Endodermal cell (in vitro differentiated cells): Measurements from ENCODE around the gene HDGFL2. TPM values are rescaled to one million over a fixed set of nuclear protein-coding genes. Genes with fewer than 3 reads are reported as not detected.

Experiments used
- DNase-seq: peaks from one replicate; pipeline ENCODE4 v3.0.0-alpha.2; 2017
- H3K27ac ChIP-seq: 2 replicates; pipeline ENCODE4 v1.5.1; 2013; ENCODE audit warnings: mild to moderate bottlenecking, low read depth, low read length, moderate library complexity
- H3K27me3 ChIP-seq: 2 replicates; pipeline ENCODE4 v1.6.1; 2013; ENCODE audit warnings: mild to moderate bottlenecking, low read length, moderate library complexity; ENCODE audit not compliant: insufficient read depth, control insufficient read depth, poor library complexity, severe bottlenecking
- H3K36me3 ChIP-seq: 2 replicates; pipeline ENCODE4 v1.7.0; 2013; ENCODE audit warnings: mild to moderate bottlenecking, low read length, moderate library complexity; ENCODE audit not compliant: control insufficient read depth, insufficient read depth
- H3K4me1 ChIP-seq: one replicate; pipeline ENCODE4 v1.7.0; 2013; ENCODE audit warnings: low read length; ENCODE audit not compliant: control insufficient read depth, insufficient read depth
- H3K4me3 ChIP-seq: 2 replicates; pipeline ENCODE4 v1.5.1; 2013; ENCODE audit warnings: mild to moderate bottlenecking, low read length, moderate library complexity
- H3K9ac ChIP-seq: 2 replicates; pipeline ENCODE4 v1.6.1; 2013; ENCODE audit warnings: mild to moderate bottlenecking, low read length, moderate library complexity; ENCODE audit not compliant: poor library complexity, severe bottlenecking; ENCODE audit errors: extremely low read depth
- H3K9me3 ChIP-seq: 2 replicates; pipeline ENCODE4 v1.6.1; 2013; ENCODE audit warnings: mild to moderate bottlenecking, low read length, moderate library complexity; ENCODE audit not compliant: control insufficient read depth
- H3K27ac Mint-ChIP-seq: 2 replicates; pipeline ENCODE4 v1.8.0; 2020; ENCODE audit warnings: mixed read lengths
- H3K27me3 Mint-ChIP-seq: 2 replicates; pipeline ENCODE4 v1.8.0; 2021; ENCODE audit warnings: mild to moderate bottlenecking, mixed read lengths; ENCODE audit not compliant: insufficient read depth
- H3K36me3 Mint-ChIP-seq: 2 replicates; pipeline ENCODE4 v1.8.0; 2020; ENCODE audit warnings: low read depth, mixed read lengths
- H3K4me1 Mint-ChIP-seq: 2 replicates; pipeline ENCODE4 v1.8.0; 2020; ENCODE audit warnings: mixed read lengths
- H3K4me3 Mint-ChIP-seq: 2 replicates; pipeline ENCODE4 v1.8.0; 2020; ENCODE audit warnings: mild to moderate bottlenecking, moderate library complexity, mixed read lengths
- H3K9me3 Mint-ChIP-seq: 2 replicates; pipeline ENCODE4 v1.8.0; 2020; ENCODE audit warnings: mild to moderate bottlenecking, mixed read lengths
- WGBS, 2 experiments: methylation state at CpG; one replicate each; pipeline versions ENCODE4 v1.1.5 to v1.1.7; 2013; ENCODE audit warnings: missing lambda C conversion rate in 2 of 2, mixed read lengths in 1 of 2; ENCODE audit not compliant: insufficient coverage in 1 of 2, insufficient read length in 1 of 2; 5-methylcytosine and 5-hydroxymethylcytosine counted together
- total RNA-seq, 2 donors: library from RNA; stranded (reverse); fragmentation: NEBNext Ultra II Directional in 1 of 2; extraction: Animal tissue kit (Norgen Biotek cat#: 25700) in 1 of 2; gene quantifications; 2 replicates in 1 of 2; 3 replicates in 1 of 2; pipeline ENCODE4 v1.2.1, GENCODE V29; 2021
- TF ChIP-seq, protein P1 (sequence below): fragments of 200-600 bp; sonication (generic); conservative IDR thresholded peaks from 2 replicates; pipeline ENCODE4 v1.5.0; 2021; ENCODE audit warnings: antibody characterized with exemption, mild to moderate bottlenecking

Gene HDGFL2
- total RNA-seq, 2 donors from 2014 or later, result 117 TPM

DNA sequence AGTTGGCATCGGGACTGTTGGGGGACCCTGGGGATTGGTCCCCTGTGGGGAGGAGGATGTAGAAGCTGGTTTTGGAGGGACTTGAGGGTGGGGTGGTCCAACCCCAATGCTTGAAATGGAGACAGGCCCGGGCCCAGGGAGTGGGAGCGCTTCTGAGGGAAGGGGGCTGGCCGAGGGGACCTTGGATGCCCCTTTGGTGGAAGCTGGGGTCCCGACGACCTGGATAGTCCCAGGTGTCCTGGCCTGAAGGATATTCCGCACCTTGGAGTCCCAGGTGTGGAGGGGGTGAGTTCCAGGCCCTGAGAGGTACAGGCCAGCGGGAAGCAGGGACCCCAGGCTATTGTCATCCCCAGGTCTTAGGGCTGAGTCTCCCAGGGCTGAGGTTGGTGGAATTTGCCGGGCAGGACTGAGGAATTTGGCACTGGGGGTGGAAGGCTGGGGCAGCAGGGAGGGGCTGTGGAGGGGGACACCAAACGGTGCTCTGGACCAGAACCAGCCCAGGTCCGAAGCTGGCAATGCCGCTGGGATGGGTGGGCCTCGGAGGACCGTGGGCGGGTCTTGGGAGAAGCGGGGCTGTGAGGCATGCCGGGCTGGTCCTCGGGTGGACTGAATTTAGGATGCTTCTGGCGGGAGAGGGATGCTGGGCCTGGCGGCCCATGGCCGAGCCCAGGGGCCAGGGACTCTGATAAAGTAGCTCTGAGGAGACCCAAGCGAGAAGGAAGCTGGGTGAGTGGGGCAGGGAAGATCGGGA lies 1.8 kb downstream of the HDGFL2 start:
- peak overlapping the region; percentile 77 for H3K9ac ChIP-seq
- peak overlapping the region; percentile 94 for H3K27ac Mint-ChIP-seq
- H3K9me3 Mint-ChIP-seq, result no peaks in the 10 kb centered on the region
- peak; percentile 71 for DNase-seq
- H3K36me3 ChIP-seq, result peaks cover 30% of the 10 kb centered on the region
- H3K27ac ChIP-seq, result peak overlapping the region; percentile 71
- no peaks in the 10 kb centered on the region for H3K4me1 ChIP-seq
- peaks cover 23% of the 10 kb centered on the region for H3K36me3 Mint-ChIP-seq
- H3K9me3 ChIP-seq, result no peaks in the 10 kb centered on the region
- TF ChIP-seq, protein P1, sequence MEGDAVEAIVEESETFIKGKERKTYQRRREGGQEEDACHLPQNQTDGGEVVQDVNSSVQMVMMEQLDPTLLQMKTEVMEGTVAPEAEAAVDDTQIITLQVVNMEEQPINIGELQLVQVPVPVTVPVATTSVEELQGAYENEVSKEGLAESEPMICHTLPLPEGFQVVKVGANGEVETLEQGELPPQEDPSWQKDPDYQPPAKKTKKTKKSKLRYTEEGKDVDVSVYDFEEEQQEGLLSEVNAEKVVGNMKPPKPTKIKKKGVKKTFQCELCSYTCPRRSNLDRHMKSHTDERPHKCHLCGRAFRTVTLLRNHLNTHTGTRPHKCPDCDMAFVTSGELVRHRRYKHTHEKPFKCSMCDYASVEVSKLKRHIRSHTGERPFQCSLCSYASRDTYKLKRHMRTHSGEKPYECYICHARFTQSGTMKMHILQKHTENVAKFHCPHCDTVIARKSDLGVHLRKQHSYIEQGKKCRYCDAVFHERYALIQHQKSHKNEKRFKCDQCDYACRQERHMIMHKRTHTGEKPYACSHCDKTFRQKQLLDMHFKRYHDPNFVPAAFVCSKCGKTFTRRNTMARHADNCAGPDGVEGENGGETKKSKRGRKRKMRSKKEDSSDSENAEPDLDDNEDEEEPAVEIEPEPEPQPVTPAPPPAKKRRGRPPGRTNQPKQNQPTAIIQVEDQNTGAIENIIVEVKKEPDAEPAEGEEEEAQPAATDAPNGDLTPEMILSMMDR, result no peak
- H3K4me3 Mint-ChIP-seq, result no peak overlapping the region
- whole genome bisulfite sequencing, 2 experiments, result 16 to 21% methylated on average over 13 to 23 of the region's 23 CpGs
- H3K4me1 Mint-ChIP-seq, result peaks cover 10% of the 10 kb centered on the region
- H3K27me3 Mint-ChIP-seq, result no peaks in the 10 kb centered on the region
- H3K27me3 ChIP-seq, result no peaks in the 10 kb centered on the region
- H3K4me3 ChIP-seq, result peak overlapping the region; percentile 90

DNA sequence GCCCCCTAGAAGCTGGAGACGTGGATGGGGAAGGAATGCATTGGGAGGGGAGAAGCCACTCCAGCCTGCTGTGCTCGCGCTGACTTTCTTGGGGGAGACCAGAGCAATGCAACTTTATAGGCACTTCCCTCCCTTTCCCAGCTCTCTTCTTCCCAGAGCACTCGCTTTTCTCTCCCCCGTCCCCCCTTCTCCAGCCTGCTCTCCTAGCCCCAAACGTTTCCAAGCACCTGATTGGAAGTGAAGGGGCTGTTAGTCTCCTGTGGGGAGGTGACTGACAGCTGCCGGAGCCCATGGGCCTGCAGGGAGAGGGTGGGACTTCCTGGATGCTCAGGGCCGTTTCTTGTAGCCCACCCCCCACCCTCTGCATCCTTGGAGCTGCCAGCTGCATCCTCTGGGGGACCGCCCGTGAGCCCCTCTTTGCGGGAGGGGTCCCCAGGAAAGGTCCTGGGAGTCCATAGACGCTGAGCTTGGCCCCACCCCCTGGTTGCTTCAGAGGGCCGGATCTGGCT lies 2.5 kb downstream of the HDGFL2 start:
- Mint-ChIP-seq H3K4me1 (peaks cover 10% of the 10 kb centered on the region), H3K4me3 (no peak overlapping the region), H3K36me3 (peaks cover 27% of the 10 kb centered on the region), H3K27me3 (no peaks in the 10 kb centered on the region), H3K27ac (peak overlapping the region; percentile 94), H3K9me3 (no peaks in the 10 kb centered on the region)
- WGBS, 2 experiments, result 12 to 26% methylated on average over 4 to 13 of the region's 13 CpGs
- peak overlapping the region; percentile 77 for H3K9ac ChIP-seq
- peak; percentile 94 for DNase-seq
- H3K27me3 ChIP-seq, result no peaks in the 10 kb centered on the region
- TF ChIP-seq, protein P1, result no peak
- peaks cover 36% of the 10 kb centered on the region for H3K36me3 ChIP-seq
- H3K4me1 ChIP-seq, result no peaks in the 10 kb centered on the region
- peak overlapping the region; percentile 90 for H3K4me3 ChIP-seq
- H3K27ac ChIP-seq, result peak overlapping the region; percentile 71
- H3K9me3 ChIP-seq, result no peaks in the 10 kb centered on the region

DNA sequence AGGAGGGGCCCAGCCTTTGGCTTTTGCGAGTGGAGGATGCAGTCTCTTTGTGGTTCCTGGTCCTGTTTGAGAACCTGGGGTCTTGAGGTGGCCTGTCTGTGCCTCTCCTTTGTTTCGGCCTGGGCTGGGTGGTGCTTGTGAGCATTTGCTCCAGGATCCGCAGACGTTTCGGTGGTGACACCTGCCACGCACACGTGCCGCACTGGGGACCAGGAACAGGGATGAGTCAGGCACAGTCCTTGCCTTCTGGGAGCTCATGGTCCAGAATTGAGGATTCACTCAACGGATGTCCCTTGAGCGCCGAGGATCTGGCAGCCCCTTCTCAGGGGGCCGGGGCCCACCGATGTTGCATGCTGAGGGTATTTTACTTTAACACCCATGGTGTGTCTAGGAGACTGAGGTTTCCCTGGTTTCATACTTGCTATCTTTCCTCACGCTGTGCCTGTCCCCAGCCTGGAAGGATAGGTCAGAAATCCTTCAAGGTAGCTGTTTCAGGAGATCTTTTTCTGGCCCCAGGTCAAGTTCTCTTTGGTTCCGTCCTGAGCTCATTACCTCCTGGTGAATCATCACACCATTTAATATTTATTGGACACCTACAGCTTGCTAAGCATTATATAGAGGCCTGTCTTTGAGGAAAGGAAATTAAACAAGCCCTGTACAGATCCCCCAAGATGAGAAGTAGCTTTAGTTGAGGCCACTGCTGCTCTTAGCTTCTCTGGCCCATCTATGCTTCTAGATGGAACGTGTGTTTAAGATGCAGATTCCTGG lies 5.1 kb downstream of the HDGFL2 start:
- Mint-ChIP-seq H3K4me3 (no peak overlapping the region), H3K36me3 (peaks cover 35% of the 10 kb centered on the region), H3K4me1 (peaks cover 10% of the 10 kb centered on the region), H3K27ac (no peak overlapping the region), H3K27me3 (no peaks in the 10 kb centered on the region), H3K9me3 (no peaks in the 10 kb centered on the region)
- Histone ChIP-seq H3K9ac (no peak overlapping the region), H3K36me3 (peaks cover 49% of the 10 kb centered on the region), H3K27me3 (no peaks in the 10 kb centered on the region), H3K4me1 (no peaks in the 10 kb centered on the region), H3K27ac (no peak overlapping the region), H3K9me3 (no peaks in the 10 kb centered on the region), H3K4me3 (no peak overlapping the region)
- WGBS, 2 experiments, result 89 to 92% methylated on average over 14 to 16 of the region's 16 CpGs
- TF ChIP-seq, protein P1, result no peak
- no peak for DNase-seq
